Adrenal gland (tissue), 12 donors: ENCODE data around the gene ARMC2. TPM values are rescaled to one million over a fixed set of nuclear protein-coding genes. Genes with fewer than 3 reads are reported as not detected.

Source experiments
- DNase-seq, 7 donors: peaks; one replicate each; pipeline ENCODE4 v3.0.0-alpha.2; 2019 to 2020
- H3K27ac ChIP-seq, 5 donors: fragments of 200-600 bp; sonication (generic) in 4 of 5; 1 replicate in 3 of 5; 2 replicates in 2 of 5; pipeline versions ENCODE4 v1.5.1 to v1.8.0; 2016 to 2020; ENCODE audit warnings: mild to moderate bottlenecking in 1 of 5
- H3K27me3 ChIP-seq: fragments of 200-600 bp; 2 replicates; pipeline ENCODE4 v1.8.0; 2021
- H3K36me3 ChIP-seq, 2 donors: fragments of 200-600 bp; replicated peaks in 1 of 2; 1 replicate in 1 of 2; 2 replicates in 1 of 2; pipeline versions ENCODE4 v1.5.1 to v1.8.0; 2018 to 2022
- H3K4me1 ChIP-seq, 2 donors: fragments of 200-600 bp; replicated peaks in 1 of 2; 1 replicate in 1 of 2; 2 replicates in 1 of 2; pipeline versions ENCODE4 v1.5.1 to v1.8.0; 2018 to 2021
- H3K4me3 ChIP-seq, 4 donors: fragments of 200-600 bp; sonication (generic) in 3 of 4; one replicate each; pipeline ENCODE4 v1.5.1; 2016 to 2018
- H3K9me3 ChIP-seq, 3 donors: fragments of 200-600 bp; sonication (generic) in 1 of 3; replicated peaks in 1 of 3; 1 replicate in 2 of 3; 2 replicates in 1 of 3; pipeline versions ENCODE4 v1.5.1 to v1.8.0; 2016 to 2021
- POLR2A ChIP-seq, 2 donors: fragments of 450-650 bp; IDR thresholded peaks; one replicate each; pipeline ENCODE4 v1.6.1; 2017; ENCODE audit warnings: antibody characterized with exemption in 2 of 2, mild to moderate bottlenecking in 2 of 2, moderate library complexity in 1 of 2
- WGBS, 4 donors: extraction: QIAGEN DNeasy Blood & Tissue Kit in 2 of 4; methylation state at CpG; one replicate each; pipeline versions ENCODE4 v1.1.5 to v1.1.7; 2013 to 2017; 5-methylcytosine and 5-hydroxymethylcytosine counted together
- intact Hi-C, 2 donors: fragments of 100-400 bp; cut with DNase I; formaldehyde crosslinking; loops; one replicate each; pipeline versions ENCODE4 v1.14.1 to v1.15.0; 2022 to 2023
- polyA plus RNA-seq, 3 donors: library from polyadenylated mRNA; stranded (reverse); fragments of 200-250 nt in 2 of 3; fragments of 350-450 nt in 1 of 3; fragmentation: Illumina TruSeq in 1 of 3; extraction: RNeasy Lipid Tissue Mini Kit (QIAGEN cat#74804) in 1 of 3; gene quantifications; one replicate each; pipeline ENCODE4 v1.2.3, GENCODE V29; 2013 to 2014
- total RNA-seq, 9 donors: library from RNA; depleted of rRNA in 4 of 9; stranded (reverse); fragments of >200 nt in 4 of 9; fragments of 120-200 nt in 1 of 9; fragmentation: NEBNext Ultra II Directional in 1 of 9; extraction: Animal tissue kit (Norgen Biotek cat#: 25700) in 1 of 9; gene quantifications; one replicate each; pipeline versions ENCODE4 v1.1.0 to v1.2.4, GENCODE V29; 2013 to 2023
- TF ChIP-seq, protein P1 (sequence below), 6 experiments: fragments of 450-650 bp in 4 of 6; fragments of 200-600 bp in 2 of 6; sonication (generic) in 1 of 6; IDR thresholded peaks; 1 replicate in 5 of 6; 2 replicates in 1 of 6; pipeline versions ENCODE4 v1.5.1 to v1.8.0; 2016 to 2021; ENCODE audit warnings: antibody characterized with exemption in 6 of 6, mild to moderate bottlenecking in 2 of 6, moderate library complexity in 1 of 6
- donor health status: healthy with polysubstance abuse.
- donor health status: Bipolar disorder and iron deficiency.
- donor health status: DM: yes; HTN: yes; CAD: no.
- donor health status: DM: no; HTN: no; CAD: no.
- donor health status: DM: no; HTN: no; CAD: no.
- donor health status: DM: yes; HTN: yes; CAD: no.

The ARMC2 gene
- total and polyA plus RNA-seq, 12 donors: 2.1 to 7.8 (median 6.4) TPM

DNA sequence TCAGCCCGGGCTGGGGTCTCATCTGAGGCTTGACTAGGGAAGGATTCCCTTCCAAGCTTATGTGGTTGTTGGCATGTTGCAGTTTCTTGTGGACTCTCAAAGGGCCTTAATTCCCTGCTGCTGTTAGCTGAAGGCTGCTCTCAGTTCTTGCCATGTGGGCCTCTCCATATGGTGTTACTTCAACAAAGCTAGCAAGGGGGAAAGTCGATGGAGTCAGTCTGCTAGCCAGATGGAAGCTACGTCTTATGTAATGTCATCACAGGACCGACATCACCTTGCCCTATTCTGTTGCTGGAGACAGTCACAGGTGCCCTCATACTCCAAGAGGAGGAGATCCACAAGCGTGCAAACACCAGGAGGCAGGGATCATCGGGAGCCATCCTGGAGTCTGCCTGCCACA is 43.3 kb upstream of the ARMC2 start:
- Histone ChIP-seq H3K4me1 (peaks cover 0 to 17% of the 10 kb centered on the region in 2 donors), H3K27me3 (no peaks in the 10 kb centered on the region), H3K9me3 (no peaks in the 10 kb centered on the region), H3K27ac (no peak overlapping the region), H3K4me3 (no peak overlapping the region), H3K36me3 (no peaks in the 10 kb centered on the region)
- DNase-seq: no peak
- TF ChIP-seq, protein P1, sequence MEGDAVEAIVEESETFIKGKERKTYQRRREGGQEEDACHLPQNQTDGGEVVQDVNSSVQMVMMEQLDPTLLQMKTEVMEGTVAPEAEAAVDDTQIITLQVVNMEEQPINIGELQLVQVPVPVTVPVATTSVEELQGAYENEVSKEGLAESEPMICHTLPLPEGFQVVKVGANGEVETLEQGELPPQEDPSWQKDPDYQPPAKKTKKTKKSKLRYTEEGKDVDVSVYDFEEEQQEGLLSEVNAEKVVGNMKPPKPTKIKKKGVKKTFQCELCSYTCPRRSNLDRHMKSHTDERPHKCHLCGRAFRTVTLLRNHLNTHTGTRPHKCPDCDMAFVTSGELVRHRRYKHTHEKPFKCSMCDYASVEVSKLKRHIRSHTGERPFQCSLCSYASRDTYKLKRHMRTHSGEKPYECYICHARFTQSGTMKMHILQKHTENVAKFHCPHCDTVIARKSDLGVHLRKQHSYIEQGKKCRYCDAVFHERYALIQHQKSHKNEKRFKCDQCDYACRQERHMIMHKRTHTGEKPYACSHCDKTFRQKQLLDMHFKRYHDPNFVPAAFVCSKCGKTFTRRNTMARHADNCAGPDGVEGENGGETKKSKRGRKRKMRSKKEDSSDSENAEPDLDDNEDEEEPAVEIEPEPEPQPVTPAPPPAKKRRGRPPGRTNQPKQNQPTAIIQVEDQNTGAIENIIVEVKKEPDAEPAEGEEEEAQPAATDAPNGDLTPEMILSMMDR (IDR thresholded peaks at IDR 0.05): no peak
- no peak for TF ChIP-seq POLR2A (IDR thresholded peaks at IDR 0.05)
- intact Hi-C loops: no loop called here
- 86 to 98% (median 95%) methylated on average over 4 to 6 of the region's 6 CpGs for WGBS, 4 donors

DNA sequence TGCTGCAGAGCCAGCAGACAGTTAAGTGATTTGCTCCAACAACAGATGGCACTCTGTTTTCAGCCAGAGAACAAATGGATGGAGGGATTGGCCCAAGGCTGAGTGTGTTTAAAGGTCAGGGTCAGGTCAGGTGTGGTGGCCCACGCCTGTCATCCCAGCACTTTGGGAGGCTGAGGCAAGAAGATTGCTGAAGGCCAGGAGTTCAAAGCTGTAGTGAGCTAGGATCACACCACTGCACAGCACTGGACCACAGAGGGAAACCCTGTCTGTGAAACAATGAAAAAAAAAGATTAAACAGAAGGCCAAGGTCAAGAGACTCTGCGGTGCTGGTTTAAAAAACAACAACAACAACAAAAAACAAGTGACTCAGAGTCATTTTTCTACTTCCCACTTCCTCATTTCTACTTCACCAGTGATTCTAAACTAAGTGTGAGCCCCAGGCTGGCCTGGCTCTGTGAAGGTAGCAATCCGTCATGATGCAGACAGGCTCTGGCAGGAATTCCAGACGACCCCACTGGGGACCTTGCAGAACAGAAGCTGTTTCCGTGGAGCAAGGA is 42.5 kb upstream of the ARMC2 start:
- Histone ChIP-seq H3K4me3 (no peak overlapping the region), H3K4me1 (peaks cover 0 to 13% of the 10 kb centered on the region in 2 donors), H3K27me3 (no peaks in the 10 kb centered on the region), H3K9me3 (no peaks in the 10 kb centered on the region), H3K27ac (peak overlapping the region in 1 of 5 donors; percentile 8), H3K36me3 (no peaks in the 10 kb centered on the region)
- TF ChIP-seq, protein P1 (IDR thresholded peaks at IDR 0.05): no peak
- TF ChIP-seq POLR2A (IDR thresholded peaks at IDR 0.05): no peak
- DNase-seq: peak in 2 of 7 donors; percentile 7 to 24
- intact Hi-C loops: no loop called here
- 13 to 37% (median 25%) methylated on average over 5 of the region's 5 CpGs for WGBS, 4 donors

DNA sequence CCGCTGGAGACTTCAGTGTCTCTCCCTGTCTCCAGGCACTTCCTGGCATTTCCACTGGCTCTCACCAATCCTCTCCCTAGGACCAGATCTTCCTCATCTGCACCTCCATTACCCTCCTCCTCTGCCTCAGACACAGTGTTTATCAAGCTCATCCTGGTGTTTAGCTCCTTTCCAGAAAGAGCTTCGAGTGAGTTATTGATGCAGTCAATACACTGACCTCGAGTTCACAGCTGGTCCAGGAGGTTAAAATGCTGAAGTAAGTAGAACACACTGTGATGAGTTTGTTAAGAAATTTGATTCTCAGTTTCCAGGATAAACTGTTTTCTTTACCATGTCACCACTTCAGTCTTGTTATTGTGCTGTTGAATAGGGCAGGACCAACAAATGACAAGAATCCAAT is 42.1 kb upstream of the ARMC2 start:
- H3K27me3 ChIP-seq: no peaks in the 10 kb centered on the region
- H3K4me1 ChIP-seq: peaks cover 0 to 13% of the 10 kb centered on the region in 2 donors
- H3K9me3 ChIP-seq: no peaks in the 10 kb centered on the region
- H3K27ac ChIP-seq: peak overlapping the region in 1 of 5 donors; percentile 8
- intact Hi-C loops: no loop called here
- H3K4me3 ChIP-seq: no peak overlapping the region
- no peaks in the 10 kb centered on the region for H3K36me3 ChIP-seq
- DNase-seq: no peak
- TF ChIP-seq POLR2A (IDR thresholded peaks at IDR 0.05): no peak
- TF ChIP-seq, protein P1 (IDR thresholded peaks at IDR 0.05): no peak
- 18 to 50% (median 31%) methylated on average over 3 of the region's 3 CpGs for WGBS, 4 donors

DNA sequence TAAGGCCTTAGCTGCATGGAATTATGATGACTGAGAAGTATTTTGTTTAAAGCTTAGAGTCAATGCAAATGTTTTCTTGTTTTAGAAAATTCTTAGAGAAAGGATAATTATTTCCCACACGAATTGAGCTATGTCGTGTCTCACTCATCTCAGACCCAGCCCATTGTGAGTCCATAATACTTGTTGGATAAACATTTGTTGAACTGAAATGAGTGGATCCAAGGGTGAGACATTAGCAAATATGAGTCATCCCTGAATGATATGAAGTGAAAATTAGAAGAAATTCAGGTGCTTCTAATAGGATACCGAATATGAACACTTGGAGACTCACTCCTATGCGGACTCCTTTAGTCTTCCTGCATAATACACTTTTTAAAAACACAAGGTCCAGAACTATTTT is 41.6 kb upstream of the ARMC2 start:
- peaks cover 0 to 13% of the 10 kb centered on the region in 2 donors for H3K4me1 ChIP-seq
- no peak overlapping the region for H3K4me3 ChIP-seq
- no peaks in the 10 kb centered on the region for H3K36me3 ChIP-seq
- intact Hi-C loops: no loop called here
- no peaks in the 10 kb centered on the region for H3K9me3 ChIP-seq
- TF ChIP-seq, protein P1 (IDR thresholded peaks at IDR 0.05): no peak
- TF ChIP-seq POLR2A (IDR thresholded peaks at IDR 0.05): no peak
- no peaks in the 10 kb centered on the region for H3K27me3 ChIP-seq
- DNase-seq: no peak
- WGBS, 4 donors: 92 to 96% (median 95%) methylated on average over 4 of the region's 4 CpGs
- no peak overlapping the region for H3K27ac ChIP-seq
